K562 (cell line): Measurements from ENCODE around the gene LRRFIP2. TPM values are rescaled to one million over a fixed set of nuclear protein-coding genes. Genes with fewer than 3 reads are reported as not detected.

ENCODE experiments used
- ATAC-seq: fragments of 200-7000 bp; cut with Tn5 transposase; 3 replicates; pipeline ENCODE4 v1.9.1; 2020; ENCODE audit warnings: moderate library complexity
- BruUV-seq: library from RNA; stranded (reverse); fragments of 400-500 nt; replicated peaks from 2 replicates; lab custom pipeline; 2021; lab: Mats Ljungman, UMichigan
- CTCF ChIA-PET: fragments of 300-600 bp; formaldehyde crosslinking; extraction: SDS; loops from one replicate; lab custom pipeline; 2021; ENCODE audit warnings: low intra/inter-chr PET ratio; lab: Yijun Ruan, JAX
- POLR2A ChIA-PET: fragments of 300-600, 350-650 bp; sonication (Branson Sonifier 250); formaldehyde crosslinking; extraction: SDS; loops from one replicate; lab custom pipeline; 2021; ENCODE audit warnings: antibody characterized with exemption, inconsistent platforms; lab: Yijun Ruan, JAX
- DNase-seq, 4 experiments: peaks; one replicate each; pipeline versions ENCODE4 v3.0.0 to v3.0.0-alpha.2; 2011 to 2018; ENCODE audit warnings: low spot score in 3 of 4, mixed read lengths in 3 of 4; ENCODE audit errors: extremely low read depth in 1 of 4
- FAIRE-seq: peaks from 2 replicates; lab custom pipeline; 2011; peaks lifted over from hg19 to GRCh38; lab: Jason Lieb, UNC
- H2AFZ ChIP-seq: 2 replicates; pipeline ENCODE4 v1.6.0; 2011; ENCODE audit warnings: low read depth, low read length, control low read depth, inconsistent platforms
- H3K27ac ChIP-seq: fragments of 200-600 bp; 3 replicates; pipeline ENCODE4 v1.8.0; 2011; ENCODE audit warnings: low read depth, mild to moderate bottlenecking, control low read depth, inconsistent platforms, low read length, moderate library complexity, mixed read lengths; ENCODE audit errors: extremely low read depth
- H3K27me3 ChIP-seq, 2 experiments: fragments of 300-600 bp in 1 of 2; 2 replicates in 1 of 2; 3 replicates in 1 of 2; pipeline versions ENCODE4 v1.6.0 to v1.8.0; 2011; ENCODE audit warnings: inconsistent platforms in 2 of 2, low read length in 2 of 2, mild to moderate bottlenecking in 1 of 2, mixed read lengths in 1 of 2, moderate library complexity in 1 of 2; ENCODE audit not compliant: control insufficient read depth in 2 of 2, insufficient read depth in 2 of 2
- H3K36me3 ChIP-seq: fragments of 300-600 bp; 3 replicates; pipeline ENCODE4 v1.8.0; 2011; ENCODE audit warnings: mild to moderate bottlenecking, low read length, inconsistent platforms; ENCODE audit not compliant: control insufficient read depth, insufficient read depth
- H3K4me1 ChIP-seq, 2 experiments: fragments of 200-600 bp in 1 of 2; replicated peaks in 1 of 2; 2 replicates in 1 of 2; 3 replicates in 1 of 2; pipeline versions ENCODE4 v1.5.1 to v1.8.0; 2011; ENCODE audit warnings: inconsistent platforms in 2 of 2, low read length in 2 of 2, mild to moderate bottlenecking in 1 of 2, mixed read lengths in 1 of 2, moderate library complexity in 1 of 2; ENCODE audit not compliant: control insufficient read depth in 2 of 2, insufficient read depth in 2 of 2
- H3K4me2 ChIP-seq: 2 replicates; pipeline ENCODE4 v1.6.1; 2011; ENCODE audit warnings: low read length, control low read depth, inconsistent platforms, mixed read lengths; ENCODE audit not compliant: insufficient read depth
- H3K4me3 ChIP-seq: fragments of 200-600 bp; sonication (generic), shearing (Covaris generic); 2 replicates; pipeline ENCODE4 v1.5.1; 2016; ENCODE audit warnings: control low read depth, inconsistent platforms
- H3K79me2 ChIP-seq: fragments of 200-600 bp; 3 replicates; pipeline ENCODE4 v1.8.0; 2011; ENCODE audit warnings: low read length, inconsistent platforms; ENCODE audit not compliant: control insufficient read depth, insufficient read depth
- H3K9ac ChIP-seq, 2 experiments: 2 replicates each; pipeline versions ENCODE4 v1.6.0 to v1.6.1; 2011; ENCODE audit warnings: low read depth in 2 of 2, low read length in 2 of 2, control low read depth in 1 of 2, inconsistent platforms in 1 of 2, mild to moderate bottlenecking in 1 of 2, mixed read lengths in 1 of 2; ENCODE audit not compliant: insufficient read depth in 1 of 2
- H3K9me1 ChIP-seq: one replicate; pipeline ENCODE4 v1.6.0; 2011; ENCODE audit warnings: inconsistent platforms, mild to moderate bottlenecking, low read length, moderate library complexity; ENCODE audit not compliant: control insufficient read depth, insufficient read depth
- H3K9me3 ChIP-seq: replicated peaks from 2 replicates; pipeline ENCODE4 v1.5.1; 2011; ENCODE audit warnings: low read depth, low read length, inconsistent platforms; ENCODE audit not compliant: control insufficient read depth, insufficient read depth
- H4K20me1 ChIP-seq: replicated peaks from 2 replicates; pipeline ENCODE4 v1.6.1; 2011; ENCODE audit warnings: low read length, inconsistent platforms, mixed read lengths; ENCODE audit not compliant: control insufficient read depth, insufficient read depth
- ESRRA ChIP-seq: fragments of 450-650 bp; IDR thresholded peaks from 2 replicates; pipeline ENCODE4 v1.6.1; 2014; ENCODE audit warnings: low read depth, mild to moderate bottlenecking, moderate library complexity, borderline replicate concordance
- ETS2 ChIP-seq: IDR thresholded peaks from 2 replicates; pipeline ENCODE4 v1.6.1; 2016; ENCODE audit warnings: borderline replicate concordance, missing genetic modification characterization, mild to moderate bottlenecking, moderate library complexity, missing compliant biosample characterization; ENCODE audit not compliant: poor library complexity, severe bottlenecking
- FOXK2 ChIP-seq, 2 experiments: fragments of 450-650 bp; IDR thresholded peaks in 1 of 2; conservative IDR thresholded peaks in 1 of 2; 2 replicates each; pipeline ENCODE4 v1.6.1; 2016; ENCODE audit warnings: low read depth in 2 of 2, mild to moderate bottlenecking in 1 of 2
- NRF1 ChIP-seq, 2 experiments: fragments of 450-650 bp; IDR thresholded peaks in 1 of 2; conservative IDR thresholded peaks in 1 of 2; 2 replicates each; pipeline ENCODE4 v1.6.1; 2014; ENCODE audit warnings: mild to moderate bottlenecking in 2 of 2
- POLR2G ChIP-seq: fragments of 200-400 bp; formaldehyde crosslinking; IDR thresholded peaks from 2 replicates; pipeline ENCODE4 v1.6.1; 2017; ENCODE audit warnings: low read depth, mild to moderate bottlenecking, antibody characterized with exemption, low read length, moderate library complexity
- U2AF1 ChIP-seq: fragments of 200-400 bp; formaldehyde crosslinking; optimal IDR thresholded peaks from 2 replicates; pipeline ENCODE3; 2017; ENCODE audit warnings: mild to moderate bottlenecking, low read depth, low read length, moderate library complexity
- YY1 ChIP-seq, 3 experiments: IDR thresholded peaks; 2 replicates each; pipeline ENCODE4 v1.6.1; 2011; ENCODE audit warnings: low read length in 2 of 3, mild to moderate bottlenecking in 2 of 3, moderate library complexity in 2 of 3, borderline replicate concordance in 1 of 3, control low read depth in 1 of 3, low read depth in 1 of 3; ENCODE audit not compliant: insufficient read depth in 3 of 3, insufficient replicate concordance in 2 of 3, control insufficient read depth in 1 of 3, insufficient read length in 1 of 3; ENCODE audit errors: extremely low read depth in 1 of 3
- ZNF184 ChIP-seq: sonication (generic); formaldehyde crosslinking; IDR thresholded peaks from 2 replicates; pipeline ENCODE4 v1.5.0; 2020; ENCODE audit warnings: missing genetic modification reagents
- WGBS: fragments of 100-300 bp; shearing (Covaris generic); methylation state at CpG from one replicate; pipeline ENCODE4 v1.1.6; 2016; ENCODE audit warnings: low coverage, mixed read lengths; ENCODE audit not compliant: insufficient coverage; ENCODE audit errors: missing lambda C conversion rate; 5-methylcytosine and 5-hydroxymethylcytosine counted together
- in situ Hi-C: fragments of 300-500 bp; cut with MboI; formaldehyde crosslinking; loops from 4 replicates; pipeline ENCODE4 v1.15.0; 2018; ENCODE audit warnings: inconsistent platforms, mixed read lengths
- intact Hi-C: fragments of 100-400 bp; cut with micrococcal nuclease; formaldehyde crosslinking; loops from 2 replicates; pipeline ENCODE4 v1.14.2; 2022
- polyA plus RNA-seq, 8 experiments: library from polyadenylated mRNA; depleted of rRNA in 4 of 8; stranded (reverse) in 5 of 8; unstranded in 3 of 8; fragments of >200 nt; fragmentation: Nextera tagmentation in 2 of 8; fragmentation: Illumina TruSeq in 1 of 8; extraction: Ambion mirVana in 2 of 8; extraction: Trizol in 1 of 8; gene quantifications; 2 replicates each; pipeline versions ENCODE4 v1.2.1 to v1.2.3, GENCODE V29; 2011 to 2014; ENCODE audit warnings: inconsistent platforms in 1 of 8, missing spikeins in 1 of 8
- total RNA-seq, 7 experiments: library from RNA; depleted of rRNA in 6 of 7; stranded (reverse); fragments of >200 nt in 6 of 7; fragmentation: Illumina TruSeq in 2 of 7; extraction: Trizol in 2 of 7; gene quantifications; 2 replicates each; pipeline versions ENCODE4 v1.2.1 to v1.2.3, GENCODE V29; 2011 to 2021; ENCODE audit warnings: low replicate concordance in 1 of 7
- TF ChIP-seq, protein P1 (sequence below): sonication (generic); formaldehyde crosslinking; IDR thresholded peaks from 2 replicates; pipeline ENCODE4 v1.9.0; 2022; ENCODE audit warnings: mild to moderate bottlenecking, missing genetic modification reagents
- TF ChIP-seq, protein P2 (sequence below): IDR thresholded peaks from 3 replicates; pipeline ENCODE4 v1.6.1; 2011; ENCODE audit warnings: borderline replicate concordance, mild to moderate bottlenecking, moderate library complexity; ENCODE audit not compliant: insufficient read length; ENCODE audit errors: extremely low read depth

Gene LRRFIP2
- total and polyA plus RNA-seq, 9 of the 15 experiments (the other 6 are each of a cell fraction or from before 2014, with no cell fraction given), result 9.9 to 53.9 (median 42.7) TPM

DNA sequence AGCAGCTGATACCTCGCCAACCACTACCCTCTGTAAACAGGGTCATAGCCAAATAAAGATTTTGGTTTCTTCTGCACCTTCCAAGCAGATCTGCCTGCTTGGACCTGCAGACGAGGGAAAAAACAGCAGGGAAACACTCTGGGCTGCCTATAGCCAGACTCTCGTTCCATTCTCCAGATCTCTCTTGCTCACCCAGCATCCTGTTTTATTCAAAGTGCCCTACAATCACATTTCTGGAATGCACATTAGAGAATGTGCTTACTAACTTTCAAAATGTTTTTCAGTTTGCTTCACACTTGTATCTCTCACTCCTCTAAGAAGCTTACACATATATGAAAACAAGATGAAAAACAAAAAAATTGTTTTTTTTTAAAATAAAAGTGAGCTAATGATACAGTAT lies 109.6 kb downstream of the LRRFIP2 start:
- in situ Hi-C loops, result no loop called here
- Histone ChIP-seq H3K9me1 (no peaks in the 10 kb centered on the region), H2AFZ (no peak overlapping the region), H3K9ac (no peak overlapping the region)
- no peak for FAIRE-seq
- TF ChIP-seq U2AF1 (no peak), FOXK2 (conservative IDR thresholded peaks at IDR 0.05 in 1 of 2, IDR thresholded peaks at IDR 0.05 in 1 of 2; ENCODE audit: low read depth in 2 of 2) (no peak), ZNF184 (CRISPR knock-in tag) (no peak), YY1 (IDR thresholded peaks at IDR 0.05; ENCODE audit: borderline replicate concordance in 1 of 3, control insufficient read depth in 1 of 3, extremely low read depth in 1 of 3, insufficient read depth in 3 of 3, insufficient read length in 1 of 3, insufficient replicate concordance in 2 of 3, low read depth in 1 of 3, low read length in 2 of 3) (no peak), NRF1 (conservative IDR thresholded peaks at IDR 0.05 in 1 of 2, IDR thresholded peaks at IDR 0.05 in 1 of 2) (no peak), ETS2 (no peak), POLR2G (no peak), ESRRA (no peak)
- TF ChIP-seq, protein P1, sequence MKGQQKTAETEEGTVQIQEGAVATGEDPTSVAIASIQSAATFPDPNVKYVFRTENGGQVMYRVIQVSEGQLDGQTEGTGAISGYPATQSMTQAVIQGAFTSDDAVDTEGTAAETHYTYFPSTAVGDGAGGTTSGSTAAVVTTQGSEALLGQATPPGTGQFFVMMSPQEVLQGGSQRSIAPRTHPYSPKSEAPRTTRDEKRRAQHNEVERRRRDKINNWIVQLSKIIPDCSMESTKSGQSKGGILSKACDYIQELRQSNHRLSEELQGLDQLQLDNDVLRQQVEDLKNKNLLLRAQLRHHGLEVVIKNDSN, result no peak
- TF ChIP-seq, protein P2, sequence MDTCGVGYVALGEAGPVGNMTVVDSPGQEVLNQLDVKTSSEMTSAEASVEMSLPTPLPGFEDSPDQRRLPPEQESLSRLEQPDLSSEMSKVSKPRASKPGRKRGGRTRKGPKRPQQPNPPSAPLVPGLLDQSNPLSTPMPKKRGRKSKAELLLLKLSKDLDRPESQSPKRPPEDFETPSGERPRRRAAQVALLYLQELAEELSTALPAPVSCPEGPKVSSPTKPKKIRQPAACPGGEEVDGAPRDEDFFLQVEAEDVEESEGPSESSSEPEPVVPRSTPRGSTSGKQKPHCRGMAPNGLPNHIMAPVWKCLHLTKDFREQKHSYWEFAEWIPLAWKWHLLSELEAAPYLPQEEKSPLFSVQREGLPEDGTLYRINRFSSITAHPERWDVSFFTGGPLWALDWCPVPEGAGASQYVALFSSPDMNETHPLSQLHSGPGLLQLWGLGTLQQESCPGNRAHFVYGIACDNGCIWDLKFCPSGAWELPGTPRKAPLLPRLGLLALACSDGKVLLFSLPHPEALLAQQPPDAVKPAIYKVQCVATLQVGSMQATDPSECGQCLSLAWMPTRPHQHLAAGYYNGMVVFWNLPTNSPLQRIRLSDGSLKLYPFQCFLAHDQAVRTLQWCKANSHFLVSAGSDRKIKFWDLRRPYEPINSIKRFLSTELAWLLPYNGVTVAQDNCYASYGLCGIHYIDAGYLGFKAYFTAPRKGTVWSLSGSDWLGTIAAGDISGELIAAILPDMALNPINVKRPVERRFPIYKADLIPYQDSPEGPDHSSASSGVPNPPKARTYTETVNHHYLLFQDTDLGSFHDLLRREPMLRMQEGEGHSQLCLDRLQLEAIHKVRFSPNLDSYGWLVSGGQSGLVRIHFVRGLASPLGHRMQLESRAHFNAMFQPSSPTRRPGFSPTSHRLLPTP, result no peak
- TF ChIP-seq, all 486 proteins: peak for 0
- ChIA-PET POLR2A (interaction anchor here (1.2 to 1.4 kb wide), 2 partner anchors 9 to 20 kb away, joined by 4 to 5 read pairs; no protein-coding TSS in a partner anchor), CTCF (no interaction called here)
- Histone ChIP-seq H3K27me3 (no peaks in the 10 kb centered on the region), H3K4me3 (no peak overlapping the region), H3K79me2 (no peaks in the 10 kb centered on the region), H3K27ac (no peak overlapping the region), H3K4me2 (no peak overlapping the region), H3K9me3 (no peaks in the 10 kb centered on the region), H4K20me1 (no peaks in the 10 kb centered on the region), H3K36me3 (peaks cover 37% of the 10 kb centered on the region), H3K4me1 (no peaks in the 10 kb centered on the region)
- no TSS peak for BruUV-seq
- ATAC-seq (no peak), DNase-seq (no peak)
- intact Hi-C loops, result no loop called here
- 80% methylated on average over 3 of the region's 3 CpGs for WGBS
